ENCODE data around the gene EDARADD.

DNA sequence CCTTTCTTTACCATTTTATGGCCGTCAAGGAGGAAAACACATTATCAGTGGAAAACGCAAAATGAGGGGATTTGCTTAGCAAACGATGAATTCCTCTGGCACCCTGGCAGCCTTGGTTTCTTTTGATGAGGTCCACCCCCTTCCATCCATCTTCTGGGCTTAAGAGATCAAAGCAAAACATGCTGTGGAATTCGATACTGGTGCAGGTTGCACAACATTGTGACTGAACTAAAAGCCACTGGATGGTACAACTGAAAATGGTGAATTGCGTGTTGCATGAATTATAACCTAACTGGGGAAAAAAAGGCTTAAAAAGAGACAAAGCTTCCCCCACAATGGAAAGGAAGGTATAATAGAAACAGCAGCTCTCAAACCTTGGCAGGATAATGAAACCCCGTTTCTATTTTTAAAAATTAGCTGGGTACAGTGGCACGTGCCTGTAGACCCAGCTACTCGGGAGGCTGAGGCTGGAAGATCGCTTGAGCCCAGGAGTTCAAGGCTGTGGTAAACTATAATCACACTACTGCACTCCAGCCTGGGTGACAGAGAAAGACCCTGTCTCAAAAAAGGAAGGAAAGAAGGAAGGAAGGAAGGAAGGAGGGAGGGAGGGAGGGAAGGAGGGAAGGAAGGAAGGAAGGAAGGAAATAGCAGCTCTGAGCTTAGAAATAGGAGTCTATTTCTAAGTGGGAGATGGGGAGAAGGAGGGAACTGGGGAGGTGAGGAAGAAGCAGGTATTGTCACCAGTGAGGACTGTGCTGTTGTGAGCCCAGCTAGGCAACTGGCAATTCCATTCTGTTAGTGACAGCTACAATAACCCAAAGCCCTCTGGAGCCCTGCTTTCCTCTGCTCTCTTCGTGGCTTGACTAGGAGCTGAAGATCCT, 100.7 kb downstream of the EDARADD start:
- TF ChIP-seq POLR2A (IDR thresholded peaks at IDR 0.05), result no peak
- TF ChIP-seq, protein P1, sequence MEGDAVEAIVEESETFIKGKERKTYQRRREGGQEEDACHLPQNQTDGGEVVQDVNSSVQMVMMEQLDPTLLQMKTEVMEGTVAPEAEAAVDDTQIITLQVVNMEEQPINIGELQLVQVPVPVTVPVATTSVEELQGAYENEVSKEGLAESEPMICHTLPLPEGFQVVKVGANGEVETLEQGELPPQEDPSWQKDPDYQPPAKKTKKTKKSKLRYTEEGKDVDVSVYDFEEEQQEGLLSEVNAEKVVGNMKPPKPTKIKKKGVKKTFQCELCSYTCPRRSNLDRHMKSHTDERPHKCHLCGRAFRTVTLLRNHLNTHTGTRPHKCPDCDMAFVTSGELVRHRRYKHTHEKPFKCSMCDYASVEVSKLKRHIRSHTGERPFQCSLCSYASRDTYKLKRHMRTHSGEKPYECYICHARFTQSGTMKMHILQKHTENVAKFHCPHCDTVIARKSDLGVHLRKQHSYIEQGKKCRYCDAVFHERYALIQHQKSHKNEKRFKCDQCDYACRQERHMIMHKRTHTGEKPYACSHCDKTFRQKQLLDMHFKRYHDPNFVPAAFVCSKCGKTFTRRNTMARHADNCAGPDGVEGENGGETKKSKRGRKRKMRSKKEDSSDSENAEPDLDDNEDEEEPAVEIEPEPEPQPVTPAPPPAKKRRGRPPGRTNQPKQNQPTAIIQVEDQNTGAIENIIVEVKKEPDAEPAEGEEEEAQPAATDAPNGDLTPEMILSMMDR (IDR thresholded peaks at IDR 0.05), result no peak

Data from thyroid gland (tissue), 4 donors.